Liver (tissue), 9 donors: Measurements from ENCODE around the gene SEMA4G. TPM values are rescaled to one million over a fixed set of nuclear protein-coding genes. Genes with fewer than 3 reads are reported as not detected.

Source experiments
- DNase-seq: peaks from one replicate; pipeline ENCODE4 v3.0.0-alpha.2; 2017; ENCODE audit warnings: low spot score
- H3K27ac ChIP-seq, 2 donors: one replicate each; pipeline ENCODE4 v1.7.0; 2013; ENCODE audit warnings: inconsistent platforms in 2 of 2, low read length in 2 of 2, control low read depth in 1 of 2, low read depth in 1 of 2, mild to moderate bottlenecking in 1 of 2
- H3K27me3 ChIP-seq, 4 donors: one replicate each; pipeline versions ENCODE4 v1.6.1 to v1.7.0; 2013; ENCODE audit warnings: low read length in 3 of 4, inconsistent platforms in 1 of 4, mild to moderate bottlenecking in 1 of 4, moderate library complexity in 1 of 4; ENCODE audit not compliant: control insufficient read depth in 4 of 4, insufficient read depth in 4 of 4
- H3K36me3 ChIP-seq, 4 donors: one replicate each; pipeline versions ENCODE4 v1.6.1 to v1.7.0; 2013; ENCODE audit warnings: low read length in 3 of 4, mild to moderate bottlenecking in 3 of 4, low read depth in 1 of 4, moderate library complexity in 1 of 4; ENCODE audit not compliant: control insufficient read depth in 4 of 4, insufficient read depth in 3 of 4
- H3K4me1 ChIP-seq, 4 donors: one replicate each; pipeline versions ENCODE4 v1.6.1 to v1.7.0; 2013; ENCODE audit warnings: low read length in 3 of 4, mild to moderate bottlenecking in 3 of 4, moderate library complexity in 1 of 4; ENCODE audit not compliant: control insufficient read depth in 4 of 4, insufficient read depth in 4 of 4
- H3K4me3 ChIP-seq, 3 donors: one replicate each; pipeline versions ENCODE4 v1.6.1 to v1.7.0; 2013; ENCODE audit warnings: low read length in 3 of 3, control low read depth in 1 of 3, low read depth in 1 of 3, mild to moderate bottlenecking in 1 of 3
- H3K9ac ChIP-seq, 2 donors: one replicate each; pipeline ENCODE4 v1.7.0; 2013; ENCODE audit warnings: low read length in 2 of 2, mild to moderate bottlenecking in 2 of 2, moderate library complexity in 2 of 2, control low read depth in 1 of 2, low read depth in 1 of 2
- H3K9me3 ChIP-seq, 4 donors: one replicate each; pipeline versions ENCODE4 v1.6.1 to v1.7.0; 2013; ENCODE audit warnings: low read length in 3 of 4; ENCODE audit not compliant: control insufficient read depth in 4 of 4
- ATF3 ChIP-seq: IDR thresholded peaks from 2 replicates; pipeline ENCODE4 v1.6.1; 2016; ENCODE audit warnings: antibody characterized with exemption
- EGR1 ChIP-seq, 2 donors: IDR thresholded peaks; 2 replicates each; pipeline ENCODE4 v1.6.1; 2016 to 2018; ENCODE audit warnings: antibody characterized with exemption in 2 of 2, low read depth in 2 of 2
- FOXA1 ChIP-seq: IDR thresholded peaks from 2 replicates; pipeline ENCODE4 v1.6.1; 2016; ENCODE audit warnings: antibody characterized with exemption
- FOXA2 ChIP-seq: IDR thresholded peaks from 2 replicates; pipeline ENCODE4 v1.6.1; 2016; ENCODE audit warnings: antibody characterized with exemption
- HNF4A ChIP-seq, 2 donors: conservative IDR thresholded peaks; 2 replicates each; pipeline ENCODE4 v1.6.1; 2016; ENCODE audit warnings: antibody characterized with exemption in 2 of 2, mild to moderate bottlenecking in 2 of 2
- HNF4G ChIP-seq: IDR thresholded peaks from 2 replicates; pipeline ENCODE4 v1.6.1; 2016; ENCODE audit warnings: antibody characterized with exemption
- JUND ChIP-seq, 2 donors: IDR thresholded peaks; 2 replicates each; pipeline ENCODE4 v1.6.1; 2016; ENCODE audit warnings: antibody characterized with exemption in 2 of 2
- MAX ChIP-seq: IDR thresholded peaks from 2 replicates; pipeline ENCODE4 v1.6.1; 2016; ENCODE audit warnings: antibody characterized with exemption
- NR2F2 ChIP-seq: IDR thresholded peaks from 2 replicates; pipeline ENCODE4 v1.6.1; 2016; ENCODE audit warnings: antibody characterized with exemption
- RAD21 ChIP-seq, 2 donors: IDR thresholded peaks; 2 replicates each; pipeline ENCODE4 v1.6.1; 2016; ENCODE audit warnings: antibody characterized with exemption in 2 of 2, mild to moderate bottlenecking in 2 of 2
- TAF1 ChIP-seq: conservative IDR thresholded peaks from 2 replicates; pipeline ENCODE4 v1.6.1; 2016; ENCODE audit warnings: antibody characterized with exemption, mild to moderate bottlenecking
- YY1 ChIP-seq: IDR thresholded peaks from 2 replicates; pipeline ENCODE4 v1.6.1; 2016; ENCODE audit warnings: antibody characterized with exemption, mild to moderate bottlenecking
- ZBTB33 ChIP-seq: IDR thresholded peaks from 2 replicates; pipeline ENCODE4 v1.6.1; 2016; ENCODE audit warnings: antibody characterized with exemption
- WGBS: extraction: QIAGEN DNeasy Blood & Tissue Kit; methylation state at CpG from one replicate; pipeline ENCODE4 v1.1.7; 2013; 5-methylcytosine and 5-hydroxymethylcytosine counted together
- polyA plus RNA-seq, 2 donors: library from polyadenylated mRNA; stranded (reverse) in 1 of 2; unstranded in 1 of 2; fragments of 200-250 nt in 1 of 2; fragments of >200 nt in 1 of 2; fragmentation: Nextera tagmentation in 1 of 2; extraction: Ambion mirVana in 1 of 2; gene quantifications; one replicate each; pipeline versions ENCODE4 v1.2.1 to v1.2.3, GENCODE V29; 2013 to 2015
- total RNA-seq, 2 donors: library from RNA; depleted of rRNA; stranded (reverse); fragments of >200 nt; gene quantifications; one replicate each; pipeline ENCODE4 v1.2.3, GENCODE V29; 2014
- TF ChIP-seq, protein P1 (sequence below): fragments of 150-350 bp; IDR thresholded peaks from 2 replicates; pipeline ENCODE4 v1.5.1; 2017; ENCODE audit warnings: improper control_type of control experiment, low read depth, low read length; ENCODE audit not compliant: missing input control
- donor health status: healthy.
- donor health status: healthy.
- donor health status: healthy.
- donor health status: healthy.
- donor health status: healthy.

SEMA4G gene
- total and polyA plus RNA-seq, 4 donors = 13.9 to 56.0 (median 30.2) TPM

GRCh38 chr10:100934084-100934659 is 35.1 kb upstream of the SEMA4G start:
- TF ChIP-seq EGR1 (IDR thresholded peaks at IDR 0.05; ENCODE audit: low read depth in 2 of 2) (no peak), JUND (IDR thresholded peaks at IDR 0.05) (no peak), FOXA1 (no peak), HNF4A (conservative IDR thresholded peaks at IDR 0.05) (no peak), HNF4G (no peak), NR2F2 (no peak), ATF3 (no peak), RAD21 (IDR thresholded peaks at IDR 0.05) (peak in 1 of 2 donors; percentile 39)
- TF ChIP-seq, protein P1, sequence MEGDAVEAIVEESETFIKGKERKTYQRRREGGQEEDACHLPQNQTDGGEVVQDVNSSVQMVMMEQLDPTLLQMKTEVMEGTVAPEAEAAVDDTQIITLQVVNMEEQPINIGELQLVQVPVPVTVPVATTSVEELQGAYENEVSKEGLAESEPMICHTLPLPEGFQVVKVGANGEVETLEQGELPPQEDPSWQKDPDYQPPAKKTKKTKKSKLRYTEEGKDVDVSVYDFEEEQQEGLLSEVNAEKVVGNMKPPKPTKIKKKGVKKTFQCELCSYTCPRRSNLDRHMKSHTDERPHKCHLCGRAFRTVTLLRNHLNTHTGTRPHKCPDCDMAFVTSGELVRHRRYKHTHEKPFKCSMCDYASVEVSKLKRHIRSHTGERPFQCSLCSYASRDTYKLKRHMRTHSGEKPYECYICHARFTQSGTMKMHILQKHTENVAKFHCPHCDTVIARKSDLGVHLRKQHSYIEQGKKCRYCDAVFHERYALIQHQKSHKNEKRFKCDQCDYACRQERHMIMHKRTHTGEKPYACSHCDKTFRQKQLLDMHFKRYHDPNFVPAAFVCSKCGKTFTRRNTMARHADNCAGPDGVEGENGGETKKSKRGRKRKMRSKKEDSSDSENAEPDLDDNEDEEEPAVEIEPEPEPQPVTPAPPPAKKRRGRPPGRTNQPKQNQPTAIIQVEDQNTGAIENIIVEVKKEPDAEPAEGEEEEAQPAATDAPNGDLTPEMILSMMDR = peak; percentile 24
- no peak overlapping the region for H3K4me3 ChIP-seq
- DNase-seq = no peak
- peaks cover 15 to 68% (median 58%) of the 10 kb centered on the region in 4 donors for H3K36me3 ChIP-seq
- no peak overlapping the region for H3K27ac ChIP-seq
- 96% methylated on average over 3 of the region's 3 CpGs for WGBS
- no peaks in the 10 kb centered on the region for H3K27me3 ChIP-seq
- H3K4me1 ChIP-seq = no peaks in the 10 kb centered on the region
- H3K9me3 ChIP-seq = no peaks in the 10 kb centered on the region
- no peak overlapping the region for H3K9ac ChIP-seq

GRCh38 chr10:100939763-100940344 is 29.4 kb upstream of the SEMA4G start:
- TF ChIP-seq FOXA2 = no peak
- no peak for TF ChIP-seq NR2F2
- no peak for TF ChIP-seq ZBTB33
- Histone ChIP-seq H3K9me3 (no peaks in the 10 kb centered on the region), H3K4me1 (no peaks in the 10 kb centered on the region), H3K9ac (no peak overlapping the region), H3K36me3 (peaks cover 14 to 54% (median 46%) of the 10 kb centered on the region in 4 donors), H3K4me3 (no peak overlapping the region), H3K27me3 (no peaks in the 10 kb centered on the region), H3K27ac (no peak overlapping the region)
- DNase-seq = no peak

DNA sequence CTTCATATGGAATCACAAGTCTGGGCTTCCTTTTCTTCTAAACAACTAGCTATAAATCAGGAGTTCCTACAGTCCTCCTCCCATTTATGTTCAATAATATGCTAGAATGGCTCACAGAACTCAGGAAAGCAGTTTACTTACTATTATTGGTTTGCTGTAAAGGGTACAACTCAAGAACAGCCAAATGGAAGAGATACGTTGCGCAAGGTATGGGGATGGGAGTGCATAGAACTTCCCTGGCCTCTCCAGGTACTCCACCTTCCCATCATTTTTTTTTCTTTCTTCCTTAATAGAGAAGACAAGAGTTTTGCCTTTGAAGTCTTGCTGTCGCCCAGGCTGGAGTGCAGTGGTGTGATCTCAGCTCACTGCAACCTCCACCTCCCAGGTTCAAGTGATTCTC is 27.1 kb upstream of the SEMA4G start:
- 98% methylated on average over 3 of the region's 3 CpGs for WGBS

More for the DNA sequence above, 27.1 kb upstream of the SEMA4G start:
- Histone ChIP-seq H3K36me3 (peaks cover 14 to 69% (median 54%) of the 10 kb centered on the region in 4 donors), H3K9ac (no peak overlapping the region), H3K27ac (no peak overlapping the region), H3K9me3 (no peaks in the 10 kb centered on the region), H3K4me3 (no peak overlapping the region), H3K27me3 (no peaks in the 10 kb centered on the region), H3K4me1 (no peaks in the 10 kb centered on the region)
- TF ChIP-seq FOXA2 (no peak), HNF4A (conservative IDR thresholded peaks at IDR 0.05) (no peak), MAX (no peak), ZBTB33 (no peak), EGR1 (IDR thresholded peaks at IDR 0.05; ENCODE audit: low read depth in 2 of 2) (no peak), YY1 (no peak), TAF1 (no peak), RAD21 (IDR thresholded peaks at IDR 0.05) (no peak)
- TF ChIP-seq, protein P1 = no peak
- no peak for DNase-seq
